ENCODE measurements around the gene WBP1L. TPM values are rescaled to one million over a fixed set of nuclear protein-coding genes. Genes with fewer than 3 reads are reported as not detected.

WBP1L gene
- polyA plus RNA-seq, 1 donor from 2014 or later, result 20.8 TPM

- TF ChIP-seq TAF1 (IDR thresholded peaks at IDR 0.05; ENCODE audit: low read depth) (no peak), SMC3 (conservative IDR thresholded peaks at IDR 0.05; ENCODE audit: poor library complexity) (no peak), MXI1 (conservative IDR thresholded peaks at IDR 0.05; ENCODE audit: poor library complexity, severe bottlenecking) (no peak), REST (IDR thresholded peaks at IDR 0.05; ENCODE audit: borderline replicate concordance) (no peak), RAD21 (conservative IDR thresholded peaks at IDR 0.05) (no peak), POLR2AphosphoS5 (IDR thresholded peaks at IDR 0.05) (no peak), EP300 (conservative IDR thresholded peaks at IDR 0.05; ENCODE audit: poor library complexity, severe bottlenecking) (no peak), EZH2 (IDR thresholded peaks at IDR 0.05; ENCODE audit: borderline replicate concordance, insufficient read depth, low read length, poor library complexity, severe bottlenecking) (no peak)
- TF ChIP-seq, protein P1, sequence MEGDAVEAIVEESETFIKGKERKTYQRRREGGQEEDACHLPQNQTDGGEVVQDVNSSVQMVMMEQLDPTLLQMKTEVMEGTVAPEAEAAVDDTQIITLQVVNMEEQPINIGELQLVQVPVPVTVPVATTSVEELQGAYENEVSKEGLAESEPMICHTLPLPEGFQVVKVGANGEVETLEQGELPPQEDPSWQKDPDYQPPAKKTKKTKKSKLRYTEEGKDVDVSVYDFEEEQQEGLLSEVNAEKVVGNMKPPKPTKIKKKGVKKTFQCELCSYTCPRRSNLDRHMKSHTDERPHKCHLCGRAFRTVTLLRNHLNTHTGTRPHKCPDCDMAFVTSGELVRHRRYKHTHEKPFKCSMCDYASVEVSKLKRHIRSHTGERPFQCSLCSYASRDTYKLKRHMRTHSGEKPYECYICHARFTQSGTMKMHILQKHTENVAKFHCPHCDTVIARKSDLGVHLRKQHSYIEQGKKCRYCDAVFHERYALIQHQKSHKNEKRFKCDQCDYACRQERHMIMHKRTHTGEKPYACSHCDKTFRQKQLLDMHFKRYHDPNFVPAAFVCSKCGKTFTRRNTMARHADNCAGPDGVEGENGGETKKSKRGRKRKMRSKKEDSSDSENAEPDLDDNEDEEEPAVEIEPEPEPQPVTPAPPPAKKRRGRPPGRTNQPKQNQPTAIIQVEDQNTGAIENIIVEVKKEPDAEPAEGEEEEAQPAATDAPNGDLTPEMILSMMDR (IDR thresholded peaks at IDR 0.05; ENCODE audit: poor library complexity, severe bottlenecking), result no peak
- Histone ChIP-seq H3K9ac (ENCODE audit: low read length) (no peak overlapping the region), H3K4me3 (ENCODE audit: low read length) (no peak overlapping the region), H2AFZ (ENCODE audit: low read depth, low read length) (no peak overlapping the region), H3K27me3 (ENCODE audit: insufficient read depth, low read depth, low read length) (no peaks in the 10 kb centered on the region), H3K4me2 (ENCODE audit: low read length) (no peak overlapping the region), H3K79me2 (replicated peaks; ENCODE audit: insufficient read depth, low read length) (no peaks in the 10 kb centered on the region), H3K9me2 (ENCODE audit: insufficient read depth, low read length) (no peaks in the 10 kb centered on the region), H4K20me1 (ENCODE audit: insufficient read depth) (no peaks in the 10 kb centered on the region), H3K27ac (ENCODE audit: low read length) (no peak overlapping the region), H3F3A (ENCODE audit: insufficient read depth, low read length, poor library complexity, severe bottlenecking) (no peaks in the 10 kb centered on the region), H3K9me3 (ENCODE audit: low read length) (no peaks in the 10 kb centered on the region), H3K36me3 (ENCODE audit: insufficient read depth, low read length) (no peaks in the 10 kb centered on the region)
Observed at GRCh38 chr10:102812231-102812876, 68.6 kb downstream of the WBP1L start.

GRCh38 chr10:102813017-102813541, 69.3 kb downstream of the WBP1L start:
- Histone ChIP-seq H3K27me3 (ENCODE audit: insufficient read depth, low read depth, low read length) (no peaks in the 10 kb centered on the region), H3K79me2 (replicated peaks; ENCODE audit: insufficient read depth, low read length) (no peaks in the 10 kb centered on the region), H4K20me1 (ENCODE audit: insufficient read depth) (no peaks in the 10 kb centered on the region), H3K27ac (ENCODE audit: low read length) (no peak overlapping the region), H3K9me2 (ENCODE audit: insufficient read depth, low read length) (no peaks in the 10 kb centered on the region), H3K4me3 (ENCODE audit: low read length) (no peak overlapping the region), H3K4me2 (ENCODE audit: low read length) (no peak overlapping the region), H3K36me3 (ENCODE audit: insufficient read depth, low read length) (no peaks in the 10 kb centered on the region), H2AFZ (ENCODE audit: low read depth, low read length) (no peak overlapping the region), H3F3A (ENCODE audit: insufficient read depth, low read length, poor library complexity, severe bottlenecking) (no peaks in the 10 kb centered on the region), H3K9me3 (ENCODE audit: low read length) (no peaks in the 10 kb centered on the region), H3K9ac (ENCODE audit: low read length) (no peak overlapping the region)
- TF ChIP-seq REST (IDR thresholded peaks at IDR 0.05; ENCODE audit: borderline replicate concordance), result no peak
- no peak for TF ChIP-seq RAD21 (conservative IDR thresholded peaks at IDR 0.05)
- no peak for TF ChIP-seq MXI1 (conservative IDR thresholded peaks at IDR 0.05; ENCODE audit: poor library complexity, severe bottlenecking)
- TF ChIP-seq POLR2AphosphoS5 (IDR thresholded peaks at IDR 0.05), result no peak
- TF ChIP-seq SMC3 (conservative IDR thresholded peaks at IDR 0.05; ENCODE audit: poor library complexity), result no peak
- TF ChIP-seq, protein P1 (IDR thresholded peaks at IDR 0.05; ENCODE audit: poor library complexity, severe bottlenecking), result no peak
- TF ChIP-seq TAF1 (IDR thresholded peaks at IDR 0.05; ENCODE audit: low read depth), result no peak
